WTC11 (cell line): Measurements from ENCODE around the gene PCBD1. TPM values are rescaled to one million over a fixed set of nuclear protein-coding genes. Genes with fewer than 3 reads are reported as not detected.

Source experiments
- ATAC-seq: fragments of 200-7000 bp; cut with Tn5 transposase; 2 replicates; pipeline ENCODE4 v1.10.0; 2021; ENCODE audit warnings: mild to moderate bottlenecking, moderate library complexity
- CTCF ChIA-PET: fragments of 300-600 bp; sonication (Branson Sonifier 250); formaldehyde crosslinking; loops from one replicate; lab custom pipeline; 2021; ENCODE audit warnings: antibody characterized with exemption; lab: Charles Lee
- POLR2A ChIA-PET: fragments of 350-600 bp; sonication (Branson Sonifier 250); formaldehyde crosslinking; loops from one replicate; lab custom pipeline; 2021; ENCODE audit warnings: antibody characterized with exemption; lab: Charles Lee
- DNase-seq: peaks from one replicate; pipeline ENCODE4 v3.0.0; 2021; ENCODE audit warnings: low spot score
- H3K27ac Mint-ChIP-seq: 2 replicates; pipeline ENCODE4 v1.8.0; 2021; ENCODE audit warnings: mixed read lengths
- H3K27me3 Mint-ChIP-seq: 2 replicates; pipeline ENCODE4 v1.8.0; 2021; ENCODE audit warnings: low read depth, mild to moderate bottlenecking, moderate library complexity, mixed read lengths
- H3K36me3 Mint-ChIP-seq: 2 replicates; pipeline ENCODE4 v1.8.0; 2021; ENCODE audit warnings: mixed read lengths
- H3K4me1 Mint-ChIP-seq: 2 replicates; pipeline ENCODE4 v1.8.0; 2022; ENCODE audit warnings: mixed read lengths
- H3K4me3 Mint-ChIP-seq: 2 replicates; pipeline ENCODE4 v1.8.0; 2021; ENCODE audit warnings: mild to moderate bottlenecking, moderate library complexity, mixed read lengths
- H3K9me3 Mint-ChIP-seq: 2 replicates; pipeline ENCODE4 v1.8.0; 2021; ENCODE audit warnings: mixed read lengths
- CREM ChIP-seq: sonication (generic); formaldehyde crosslinking; IDR thresholded peaks from 2 replicates; pipeline ENCODE4 v1.8.1; 2022; ENCODE audit warnings: mild to moderate bottlenecking, missing genetic modification reagents, moderate library complexity
- EMX1 ChIP-seq: fragments of 250-450 bp; sonication (Bioruptor Pico); IDR thresholded peaks from 2 replicates; pipeline ENCODE4 v1.8.0; 2021; ENCODE audit warnings: mild to moderate bottlenecking
- FOXK1 ChIP-seq: sonication (generic); formaldehyde crosslinking; IDR thresholded peaks from 2 replicates; pipeline ENCODE4 v1.8.0; 2022; ENCODE audit warnings: mild to moderate bottlenecking, moderate library complexity, missing genetic modification reagents
- HMGA2 ChIP-seq: fragments of 250-450 bp; sonication (Bioruptor Pico); IDR thresholded peaks from 2 replicates; pipeline ENCODE4 v1.4.0; 2021; ENCODE audit warnings: mild to moderate bottlenecking, moderate library complexity
- IRF2 ChIP-seq: sonication (generic); formaldehyde crosslinking; IDR thresholded peaks from 2 replicates; pipeline ENCODE4 v1.8.0; 2022; ENCODE audit warnings: low read depth, missing genetic modification reagents, borderline replicate concordance
- JUN ChIP-seq: sonication (generic); formaldehyde crosslinking; IDR thresholded peaks from 2 replicates; pipeline ENCODE4 v1.8.0; 2023; ENCODE audit warnings: mild to moderate bottlenecking, missing genetic modification reagents
- NFE2L1 ChIP-seq: sonication (generic); formaldehyde crosslinking; IDR thresholded peaks from 2 replicates; pipeline ENCODE4 v1.8.1; 2023; ENCODE audit warnings: missing genetic modification reagents
- NR2C2 ChIP-seq: sonication (generic); formaldehyde crosslinking; IDR thresholded peaks from 2 replicates; pipeline ENCODE4 v1.8.0; 2022; ENCODE audit warnings: mild to moderate bottlenecking, missing genetic modification reagents
- OVOL2 ChIP-seq: fragments of 250-450 bp; sonication (Bioruptor Pico); IDR thresholded peaks from 2 replicates; pipeline ENCODE4 v1.9.0; 2021; ENCODE audit warnings: mild to moderate bottlenecking, borderline replicate concordance
- SMAD3 ChIP-seq: sonication (generic); formaldehyde crosslinking; IDR thresholded peaks from 2 replicates; pipeline ENCODE4 v1.8.0; 2022; ENCODE audit warnings: missing genetic modification reagents, mild to moderate bottlenecking, borderline replicate concordance
- SP1 ChIP-seq: sonication (generic); formaldehyde crosslinking; conservative IDR thresholded peaks from 2 replicates; pipeline ENCODE4 v1.8.1; 2022; ENCODE audit warnings: missing genetic modification reagents
- TEAD4 ChIP-seq: sonication (generic); formaldehyde crosslinking; IDR thresholded peaks from 2 replicates; pipeline ENCODE4 v1.8.0; 2022; ENCODE audit warnings: mild to moderate bottlenecking, missing genetic modification reagents
- ZBTB21 ChIP-seq: sonication (generic); formaldehyde crosslinking; IDR thresholded peaks from 2 replicates; pipeline ENCODE4 v1.8.1; 2023; ENCODE audit warnings: mild to moderate bottlenecking, missing genetic modification reagents, borderline replicate concordance
- ZNF121 ChIP-seq: sonication (generic); formaldehyde crosslinking; IDR thresholded peaks from 2 replicates; pipeline ENCODE4 v1.8.0; 2023; ENCODE audit warnings: missing genetic modification reagents
- ZNF232 ChIP-seq: sonication (generic); formaldehyde crosslinking; IDR thresholded peaks from 2 replicates; pipeline ENCODE4 v1.8.0; 2022; ENCODE audit warnings: mild to moderate bottlenecking, missing genetic modification reagents
- ZNF317 ChIP-seq: sonication (generic); formaldehyde crosslinking; IDR thresholded peaks from 2 replicates; pipeline ENCODE4 v1.8.1; 2023; ENCODE audit warnings: low read depth, mild to moderate bottlenecking, moderate library complexity, missing genetic modification reagents, borderline replicate concordance
- ZNF671 ChIP-seq: fragments of 250-450 bp; sonication (Bioruptor Pico); IDR thresholded peaks from 2 replicates; pipeline ENCODE4 v1.8.0; 2021; ENCODE audit warnings: mild to moderate bottlenecking
- total RNA-seq: library from RNA; stranded (reverse); gene quantifications from 3 replicates; pipeline ENCODE4 v1.2.3, GENCODE V29; 2021
- TF ChIP-seq, protein P1 (sequence below): sonication (generic); formaldehyde crosslinking; IDR thresholded peaks from 2 replicates; pipeline ENCODE4 v1.8.1; 2022; ENCODE audit warnings: low read depth, missing genetic modification reagents, borderline replicate concordance
- TF ChIP-seq, protein P2 (sequence below): sonication (generic); formaldehyde crosslinking; IDR thresholded peaks from 2 replicates; pipeline ENCODE4 v1.8.1; 2023; ENCODE audit warnings: mild to moderate bottlenecking, missing genetic modification reagents, moderate library complexity
- TF ChIP-seq, protein P3 (sequence below): sonication (generic); formaldehyde crosslinking; IDR thresholded peaks from 2 replicates; pipeline ENCODE4 v1.8.0; 2022; ENCODE audit warnings: mild to moderate bottlenecking, missing genetic modification reagents
- TF ChIP-seq, protein P4 (sequence below): fragments of 200-600 bp; IDR thresholded peaks from 2 replicates; pipeline ENCODE4 v1.8.0; 2022; ENCODE audit warnings: antibody characterized with exemption
- TF ChIP-seq, protein P5 (sequence below): sonication (generic); formaldehyde crosslinking; IDR thresholded peaks from 2 replicates; pipeline ENCODE4 v1.8.0; 2022; ENCODE audit warnings: mild to moderate bottlenecking, missing genetic modification reagents

Gene PCBD1
- total RNA-seq, 1 experiment from 2014 or later: 32.5 TPM

DNA sequence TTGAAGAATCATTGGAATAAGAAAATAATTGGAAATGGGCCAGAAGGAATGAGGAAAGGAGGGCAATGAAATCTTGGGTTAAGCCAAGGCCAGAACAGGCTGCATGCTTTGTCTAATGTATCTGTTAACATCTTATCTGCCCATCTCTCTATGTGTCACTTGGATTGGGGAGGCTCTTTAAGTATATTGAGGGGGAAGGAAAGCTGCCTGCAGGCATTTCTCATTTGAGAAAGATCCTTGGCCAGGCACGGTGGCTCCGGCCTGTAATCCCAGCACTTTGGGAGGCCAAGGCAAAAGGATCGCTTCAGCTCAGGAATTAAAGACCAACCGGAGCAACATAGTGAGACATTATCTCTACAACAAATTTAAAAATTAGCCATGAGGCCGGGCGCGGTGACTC, 14.3 kb downstream of the PCBD1 start:
- CTCF ChIA-PET: interaction anchor here (0.9 kb wide), 1 partner anchor 29 kb away, joined by 3 read pairs; no protein-coding TSS in a partner anchor
- Mint-ChIP-seq H3K36me3 (peaks cover 67% of the 10 kb centered on the region), H3K27ac (no peak overlapping the region)

DNA sequence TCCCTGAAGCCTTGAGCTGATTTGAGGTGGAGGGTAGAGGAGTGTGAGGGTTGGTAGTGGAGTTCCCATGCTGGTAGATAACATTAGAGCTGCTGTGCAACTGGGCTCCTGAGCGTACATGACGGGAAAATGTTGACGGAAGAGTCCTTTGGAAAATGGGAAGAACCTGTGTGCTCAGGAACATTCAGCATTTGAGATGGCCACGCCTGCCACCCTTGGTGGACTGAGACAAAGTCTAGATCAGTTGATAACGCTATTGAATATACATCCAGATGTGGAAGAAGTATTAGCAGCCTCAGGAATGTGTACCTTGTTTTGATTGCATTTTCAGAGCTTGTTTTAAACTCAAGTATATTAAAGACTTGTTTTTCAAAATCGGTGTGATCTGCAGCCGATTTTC, 16.1 kb downstream of the PCBD1 start:
- no peak overlapping the region for H3K27ac Mint-ChIP-seq
- no peaks in the 10 kb centered on the region for H3K27me3 Mint-ChIP-seq
- peaks cover 10% of the 10 kb centered on the region for H3K4me1 Mint-ChIP-seq
- peaks cover 59% of the 10 kb centered on the region for H3K36me3 Mint-ChIP-seq
- no peak for ATAC-seq
- no peaks in the 10 kb centered on the region for H3K9me3 Mint-ChIP-seq
- no peak for TF ChIP-seq ZNF121 (CRISPR knock-in tag)
- no peak for DNase-seq
- H3K4me3 Mint-ChIP-seq: no peak overlapping the region
- ChIA-PET POLR2A (no interaction called here), CTCF (no interaction called here)

More for the DNA sequence above, 14.3 kb downstream of the PCBD1 start:
- Mint-ChIP-seq H3K4me1 (peaks cover 15% of the 10 kb centered on the region), H3K4me3 (no peak overlapping the region), H3K9me3 (no peaks in the 10 kb centered on the region), H3K27me3 (no peaks in the 10 kb centered on the region)
- DNase-seq (no peak), ATAC-seq (no peak)
- POLR2A ChIA-PET: no interaction called here
- TF ChIP-seq, protein P1, sequence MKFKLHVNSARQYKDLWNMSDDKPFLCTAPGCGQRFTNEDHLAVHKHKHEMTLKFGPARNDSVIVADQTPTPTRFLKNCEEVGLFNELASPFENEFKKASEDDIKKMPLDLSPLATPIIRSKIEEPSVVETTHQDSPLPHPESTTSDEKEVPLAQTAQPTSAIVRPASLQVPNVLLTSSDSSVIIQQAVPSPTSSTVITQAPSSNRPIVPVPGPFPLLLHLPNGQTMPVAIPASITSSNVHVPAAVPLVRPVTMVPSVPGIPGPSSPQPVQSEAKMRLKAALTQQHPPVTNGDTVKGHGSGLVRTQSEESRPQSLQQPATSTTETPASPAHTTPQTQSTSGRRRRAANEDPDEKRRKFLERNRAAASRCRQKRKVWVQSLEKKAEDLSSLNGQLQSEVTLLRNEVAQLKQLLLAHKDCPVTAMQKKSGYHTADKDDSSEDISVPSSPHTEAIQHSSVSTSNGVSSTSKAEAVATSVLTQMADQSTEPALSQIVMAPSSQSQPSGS (CRISPR knock-in tag): no peak
- TF ChIP-seq FOXK1 (CRISPR knock-in tag) (no peak), ZNF671 (CRISPR knock-in tag) (no peak)

DNA sequence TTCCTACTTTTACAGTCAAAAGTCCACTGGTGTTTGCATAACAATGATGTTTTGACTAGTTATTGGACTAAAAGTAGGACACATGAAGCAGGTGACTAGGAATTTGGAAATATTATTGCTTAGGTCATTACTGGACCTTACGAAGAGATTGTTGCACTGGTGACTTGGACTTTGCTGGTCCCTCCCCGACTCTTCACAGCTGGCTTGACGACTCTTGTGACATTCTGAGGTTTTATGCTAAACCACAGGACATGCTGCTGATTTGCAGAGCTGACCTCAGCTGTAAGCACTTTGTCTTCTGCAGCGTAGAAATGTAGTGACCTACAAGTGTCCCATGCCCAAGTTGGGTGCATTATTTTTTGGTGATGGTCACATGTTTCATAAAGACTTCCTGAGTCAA, 21.9 kb downstream of the PCBD1 start:
- H3K36me3 Mint-ChIP-seq: peaks cover 34% of the 10 kb centered on the region
- ATAC-seq (no peak), DNase-seq (no peak)
- no peak overlapping the region for H3K4me3 Mint-ChIP-seq
- CTCF ChIA-PET: no interaction called here
- POLR2A ChIA-PET: no interaction called here
- 0 out of 2 replicates have a peak overlapping the region, but pooled peaks have one; percentile 41 for H3K27ac Mint-ChIP-seq
- H3K27me3 Mint-ChIP-seq: no peaks in the 10 kb centered on the region
- no peaks in the 10 kb centered on the region for H3K9me3 Mint-ChIP-seq
- TF ChIP-seq ZNF232 (CRISPR knock-in tag): no peak
- TF ChIP-seq HMGA2 (CRISPR knock-in tag): no peak
- TF ChIP-seq, protein P2, sequence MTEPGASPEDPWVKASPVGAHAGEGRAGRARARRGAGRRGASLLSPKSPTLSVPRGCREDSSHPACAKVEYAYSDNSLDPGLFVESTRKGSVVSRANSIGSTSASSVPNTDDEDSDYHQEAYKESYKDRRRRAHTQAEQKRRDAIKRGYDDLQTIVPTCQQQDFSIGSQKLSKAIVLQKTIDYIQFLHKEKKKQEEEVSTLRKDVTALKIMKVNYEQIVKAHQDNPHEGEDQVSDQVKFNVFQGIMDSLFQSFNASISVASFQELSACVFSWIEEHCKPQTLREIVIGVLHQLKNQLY (CRISPR knock-in tag): no peak
- TF ChIP-seq ZBTB21 (CRISPR knock-in tag): no peak
- TF ChIP-seq TEAD4 (CRISPR knock-in tag): no peak
- no peak for TF ChIP-seq EMX1
- TF ChIP-seq, protein P3, sequence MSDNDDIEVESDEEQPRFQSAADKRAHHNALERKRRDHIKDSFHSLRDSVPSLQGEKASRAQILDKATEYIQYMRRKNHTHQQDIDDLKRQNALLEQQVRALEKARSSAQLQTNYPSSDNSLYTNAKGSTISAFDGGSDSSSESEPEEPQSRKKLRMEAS (CRISPR knock-in tag): no peak
- TF ChIP-seq OVOL2 (CRISPR knock-in tag): no peak
- TF ChIP-seq IRF2 (CRISPR knock-in tag): no peak
- no peak for TF ChIP-seq NFE2L1 (CRISPR knock-in tag)
- no peak for TF ChIP-seq JUN (CRISPR knock-in tag)
- TF ChIP-seq FOXK1 (CRISPR knock-in tag): no peak
- TF ChIP-seq, protein P4, sequence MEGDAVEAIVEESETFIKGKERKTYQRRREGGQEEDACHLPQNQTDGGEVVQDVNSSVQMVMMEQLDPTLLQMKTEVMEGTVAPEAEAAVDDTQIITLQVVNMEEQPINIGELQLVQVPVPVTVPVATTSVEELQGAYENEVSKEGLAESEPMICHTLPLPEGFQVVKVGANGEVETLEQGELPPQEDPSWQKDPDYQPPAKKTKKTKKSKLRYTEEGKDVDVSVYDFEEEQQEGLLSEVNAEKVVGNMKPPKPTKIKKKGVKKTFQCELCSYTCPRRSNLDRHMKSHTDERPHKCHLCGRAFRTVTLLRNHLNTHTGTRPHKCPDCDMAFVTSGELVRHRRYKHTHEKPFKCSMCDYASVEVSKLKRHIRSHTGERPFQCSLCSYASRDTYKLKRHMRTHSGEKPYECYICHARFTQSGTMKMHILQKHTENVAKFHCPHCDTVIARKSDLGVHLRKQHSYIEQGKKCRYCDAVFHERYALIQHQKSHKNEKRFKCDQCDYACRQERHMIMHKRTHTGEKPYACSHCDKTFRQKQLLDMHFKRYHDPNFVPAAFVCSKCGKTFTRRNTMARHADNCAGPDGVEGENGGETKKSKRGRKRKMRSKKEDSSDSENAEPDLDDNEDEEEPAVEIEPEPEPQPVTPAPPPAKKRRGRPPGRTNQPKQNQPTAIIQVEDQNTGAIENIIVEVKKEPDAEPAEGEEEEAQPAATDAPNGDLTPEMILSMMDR: no peak
- no peak for TF ChIP-seq NR2C2 (CRISPR knock-in tag)
- no peak for TF ChIP-seq CREM
- TF ChIP-seq, protein P5, sequence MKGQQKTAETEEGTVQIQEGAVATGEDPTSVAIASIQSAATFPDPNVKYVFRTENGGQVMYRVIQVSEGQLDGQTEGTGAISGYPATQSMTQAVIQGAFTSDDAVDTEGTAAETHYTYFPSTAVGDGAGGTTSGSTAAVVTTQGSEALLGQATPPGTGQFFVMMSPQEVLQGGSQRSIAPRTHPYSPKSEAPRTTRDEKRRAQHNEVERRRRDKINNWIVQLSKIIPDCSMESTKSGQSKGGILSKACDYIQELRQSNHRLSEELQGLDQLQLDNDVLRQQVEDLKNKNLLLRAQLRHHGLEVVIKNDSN (CRISPR knock-in tag): no peak
- TF ChIP-seq ZNF317 (CRISPR knock-in tag): no peak
- no peak for TF ChIP-seq SP1
- no peak for TF ChIP-seq SMAD3 (CRISPR knock-in tag)
- peaks cover 19% of the 10 kb centered on the region for H3K4me1 Mint-ChIP-seq
